ENCODE measurements around the gene CFAP46. TPM values are rescaled to one million over a fixed set of nuclear protein-coding genes. Genes with fewer than 3 reads are reported as not detected.
A peak's percentile ranks its signal among the peaks of the same experiment; 100 is the strongest.
"Not testable (repeated sequence)": the region's sequence is repeated elsewhere in the genome, so short reads cannot be mapped to it uniquely, and the experiment has no call there.

Gene CFAP46
- total and polyA plus RNA-seq, 10 of the 15 experiments (the other 5 are each of a cell fraction or from before 2014, with no cell fraction given): 0.01 to 0.18 (median 0.03) TPM; not detected in 7

- peak; percentile 43; the same call in 1 of the 2 replicates for TF ChIP-seq SMC3 (IDR thresholded peaks at IDR 0.05; ENCODE audit: borderline replicate concordance, low read length)
Measured at GRCh38 chr10:132904181-132904813, 38.1 kb downstream of the CFAP46 start (continued).

DNA sequence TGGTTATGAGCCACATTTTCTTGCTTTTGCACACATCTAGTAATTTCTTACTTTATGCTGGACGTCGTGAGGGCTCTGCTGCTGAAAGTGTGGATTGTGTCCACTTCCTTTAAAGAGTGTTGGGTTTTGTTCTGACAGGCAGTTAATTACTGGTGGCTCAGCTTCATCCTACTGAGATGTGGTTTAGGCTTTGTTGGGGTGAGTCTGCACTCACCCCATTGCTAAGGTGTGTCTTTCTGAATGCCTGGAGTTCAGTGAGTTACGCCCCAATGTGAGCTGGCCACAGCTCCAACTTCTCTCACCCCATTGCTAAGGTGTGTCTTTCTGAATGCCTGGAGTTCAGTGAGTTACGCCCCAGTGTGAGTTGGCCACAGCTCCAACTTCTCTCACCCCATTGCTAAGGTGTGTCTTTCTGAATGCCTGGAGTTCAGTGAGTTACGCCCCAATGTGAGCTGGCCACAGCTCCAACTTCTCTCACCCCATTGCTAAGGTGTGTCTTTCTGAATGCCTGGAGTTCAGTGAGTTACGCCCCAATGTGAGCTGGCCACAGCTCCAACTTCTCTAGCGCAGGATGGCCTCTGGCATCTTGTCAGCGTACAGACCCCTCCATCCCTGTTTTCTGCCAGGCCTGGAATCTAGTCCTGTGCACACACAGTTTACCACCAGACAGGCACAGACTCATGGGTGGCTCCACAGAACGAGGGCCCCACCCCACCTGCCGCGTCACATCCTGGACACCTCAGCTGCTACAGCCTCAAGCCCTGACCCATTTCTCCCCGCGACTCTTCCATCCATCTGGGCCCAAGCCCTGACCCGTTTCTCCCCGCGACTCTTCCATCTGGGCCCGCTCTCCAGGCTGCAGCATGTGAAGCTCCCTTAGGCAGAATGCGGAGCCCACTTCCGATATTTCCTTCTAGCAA lies 39.5 kb downstream of the CFAP46 start:
- H3K79me2 ChIP-seq (ENCODE audit: control insufficient read depth, insufficient read depth, low read length); H3K9ac ChIP-seq (ENCODE audit: control insufficient read depth, insufficient read depth, low read length); H4K20me1 ChIP-seq (ENCODE audit: control insufficient read depth, insufficient read depth); BruUV-seq (replicated peaks); H2AFZ ChIP-seq (ENCODE audit: control insufficient read depth, low read depth, low read length); H3K4me1 ChIP-seq (ENCODE audit: control insufficient read depth, insufficient read depth, low read length); DNase-seq (ENCODE audit: low read depth, low spot score); H3K36me3 ChIP-seq (ENCODE audit: control insufficient read depth in 2 of 2, insufficient read depth in 2 of 2, low read length in 1 of 2); ATAC-seq; H3K4me2 ChIP-seq (ENCODE audit: control insufficient read depth, insufficient read depth); FAIRE-seq; RAD21 ChIA-PET (ENCODE audit: unreplicated experiment); H3K4me3 ChIP-seq; in situ Hi-C loops (cut with MboI); SMC1A ChIA-PET (ENCODE audit: uncharacterized antibody, unreplicated experiment); H3K27ac ChIP-seq (ENCODE audit: control insufficient read depth, insufficient read depth); intact Hi-C loops (cut with micrococcal nuclease; ENCODE audit: unreplicated experiment); H3K9me3 ChIP-seq (replicated peaks; ENCODE audit: control insufficient read depth, insufficient read depth, low read length); H3K27me3 ChIP-seq (replicated peaks in 1 of 2; ENCODE audit: control insufficient read depth in 2 of 2, insufficient read depth in 2 of 2, low read length in 1 of 2); POLR2A ChIA-PET: not testable (repeated sequence)
- 61% methylated on average over 19 of the region's 19 CpGs for WGBS (ENCODE audit: insufficient coverage, insufficient replicate concordance, low lambda C conversion rate, missing lambda C conversion rate)
- CTCF ChIA-PET: interaction anchor here (0.6 to 2.0 kb wide), 2 partner anchors 37 to 240 kb away, joined by 3 to 4 read pairs; no protein-coding TSS in a partner anchor

DNA sequence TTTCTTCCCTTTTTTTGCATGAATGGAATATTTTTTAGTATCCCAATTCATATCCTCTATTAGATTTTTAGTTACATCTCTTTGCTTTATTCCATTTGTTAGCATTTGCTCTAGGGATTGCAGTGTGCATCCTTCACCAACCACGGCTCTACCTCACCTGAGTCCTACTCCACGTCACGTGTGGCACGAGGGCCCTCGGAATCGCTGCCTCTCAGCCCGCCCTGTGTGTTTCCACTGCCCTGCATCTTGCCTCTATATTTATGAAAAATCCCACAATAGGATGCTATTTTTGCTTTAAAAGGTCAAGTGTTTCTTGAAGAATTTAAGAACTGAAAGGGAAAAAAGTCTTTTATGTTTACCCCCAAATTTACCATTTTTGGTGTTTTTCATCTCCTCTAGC lies 41.0 kb downstream of the CFAP46 start:
- FAIRE-seq (no peak), DNase-seq (ENCODE audit: low read depth, low spot score) (no peak), ATAC-seq (no peak)
- ChIA-PET POLR2A (no interaction called here), CTCF (no interaction called here), RAD21 (ENCODE audit: unreplicated experiment) (no interaction called here), SMC1A (ENCODE audit: uncharacterized antibody, unreplicated experiment) (no interaction called here)
- WGBS (ENCODE audit: insufficient coverage, insufficient replicate concordance, low lambda C conversion rate, missing lambda C conversion rate): 27% methylated on average over 7 of the region's 7 CpGs
- no peaks in the 10 kb centered on the region for H3K79me2 ChIP-seq (ENCODE audit: control insufficient read depth, insufficient read depth, low read length)
- H3K9me3 ChIP-seq (replicated peaks; ENCODE audit: control insufficient read depth, insufficient read depth, low read length): no peaks in the 10 kb centered on the region
- BruUV-seq (replicated peaks): no TSS peak
- in situ Hi-C loops (cut with MboI): no loop called here
- H3K4me1 ChIP-seq (ENCODE audit: control insufficient read depth, insufficient read depth, low read length): no peaks in the 10 kb centered on the region
- no peak overlapping the region for H3K9ac ChIP-seq (ENCODE audit: control insufficient read depth, insufficient read depth, low read length)
- H3K36me3 ChIP-seq (ENCODE audit: control insufficient read depth in 2 of 2, insufficient read depth in 2 of 2, low read length in 1 of 2): no peaks in the 10 kb centered on the region
- H3K27me3 ChIP-seq (replicated peaks in 1 of 2; ENCODE audit: control insufficient read depth in 2 of 2, insufficient read depth in 2 of 2, low read length in 1 of 2): no peaks in the 10 kb centered on the region
- no peak overlapping the region for H2AFZ ChIP-seq (ENCODE audit: control insufficient read depth, low read depth, low read length)
- H3K27ac ChIP-seq (ENCODE audit: control insufficient read depth, insufficient read depth): no peak overlapping the region
- H4K20me1 ChIP-seq (ENCODE audit: control insufficient read depth, insufficient read depth): no peaks in the 10 kb centered on the region
- TF ChIP-seq SPI1 (IDR thresholded peaks at IDR 0.05; ENCODE audit: borderline replicate concordance, insufficient read depth, low read depth, low read length): no peak
- TF ChIP-seq RB1 (IDR thresholded peaks at IDR 0.05; ENCODE audit: borderline replicate concordance): no peak
- TF ChIP-seq BHLHE40 (IDR thresholded peaks at IDR 0.05; ENCODE audit: borderline replicate concordance in 1 of 2, low read depth in 2 of 2, low read length in 1 of 2): no peak
- no peak for TF ChIP-seq PML (IDR thresholded peaks at IDR 0.05; ENCODE audit: low read length)
- TF ChIP-seq EED (IDR thresholded peaks at IDR 0.05; ENCODE audit: low read depth): no peak
- TF ChIP-seq JUND (IDR thresholded peaks at IDR 0.05; ENCODE audit: low read depth, low read length): no peak
- TF ChIP-seq SMAD1 (IDR thresholded peaks at IDR 0.05; ENCODE audit: low read depth, partially characterized antibody): no peak
- no peak for TF ChIP-seq POU2F2 (IDR thresholded peaks at IDR 0.05; ENCODE audit: borderline replicate concordance, low read depth, low read length)
- H3K4me2 ChIP-seq (ENCODE audit: control insufficient read depth, insufficient read depth): no peak overlapping the region
- no peak overlapping the region for H3K4me3 ChIP-seq
- intact Hi-C loops (cut with micrococcal nuclease; ENCODE audit: unreplicated experiment): no loop called here
